Breast epithelium (tissue), 3 donors: ENCODE data around the gene HRNR.

Source experiments
- POLR2AphosphoS5 ChIP-seq, 3 donors: sonication (generic); formaldehyde crosslinking; IDR thresholded peaks; one replicate each; pipeline ENCODE4 v1.6.1; 2017; ENCODE audit warnings: antibody characterized with exemption in 3 of 3
- TF ChIP-seq, protein P1 (sequence below), 3 donors: fragments of 450-650 bp; IDR thresholded peaks; one replicate each; pipeline ENCODE4 v1.5.1; 2016 to 2017; ENCODE audit warnings: antibody characterized with exemption in 3 of 3, mild to moderate bottlenecking in 3 of 3, moderate library complexity in 3 of 3

DNA sequence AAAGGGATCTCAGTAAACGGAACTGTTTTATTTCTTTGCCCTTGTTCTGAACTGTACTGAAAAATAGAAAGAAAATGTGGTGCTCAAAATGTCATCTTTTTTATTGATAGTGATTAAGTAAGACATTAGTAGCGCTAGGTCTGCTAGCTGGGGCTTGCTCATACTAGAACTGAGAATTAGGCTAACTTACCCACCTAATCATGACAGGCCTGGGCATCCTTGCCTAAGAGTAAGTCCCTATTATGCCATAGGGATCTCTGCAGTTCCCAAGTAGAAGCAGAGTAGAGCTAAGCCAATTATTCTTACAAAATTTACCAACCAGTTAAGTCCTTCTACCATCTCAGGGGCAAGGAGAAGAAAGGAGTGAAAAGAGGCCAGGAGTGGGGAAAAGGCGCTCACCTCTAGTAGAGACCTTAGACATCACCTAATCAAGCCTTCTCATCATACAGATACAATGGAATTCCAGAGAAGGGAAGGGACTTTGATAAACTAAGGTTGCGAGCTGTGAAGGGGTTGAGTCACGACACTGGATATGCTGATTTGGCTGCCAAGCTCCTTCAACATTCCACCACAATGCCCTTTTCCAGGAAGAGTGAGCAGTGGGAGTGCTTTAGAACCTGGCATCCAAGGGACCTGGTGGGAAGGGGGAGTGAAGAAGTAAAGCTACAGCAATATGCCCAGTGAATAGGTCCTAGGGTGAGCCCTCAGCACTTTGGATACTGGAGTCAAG is 37.3 kb downstream of the HRNR start:
- TF ChIP-seq, protein P1, sequence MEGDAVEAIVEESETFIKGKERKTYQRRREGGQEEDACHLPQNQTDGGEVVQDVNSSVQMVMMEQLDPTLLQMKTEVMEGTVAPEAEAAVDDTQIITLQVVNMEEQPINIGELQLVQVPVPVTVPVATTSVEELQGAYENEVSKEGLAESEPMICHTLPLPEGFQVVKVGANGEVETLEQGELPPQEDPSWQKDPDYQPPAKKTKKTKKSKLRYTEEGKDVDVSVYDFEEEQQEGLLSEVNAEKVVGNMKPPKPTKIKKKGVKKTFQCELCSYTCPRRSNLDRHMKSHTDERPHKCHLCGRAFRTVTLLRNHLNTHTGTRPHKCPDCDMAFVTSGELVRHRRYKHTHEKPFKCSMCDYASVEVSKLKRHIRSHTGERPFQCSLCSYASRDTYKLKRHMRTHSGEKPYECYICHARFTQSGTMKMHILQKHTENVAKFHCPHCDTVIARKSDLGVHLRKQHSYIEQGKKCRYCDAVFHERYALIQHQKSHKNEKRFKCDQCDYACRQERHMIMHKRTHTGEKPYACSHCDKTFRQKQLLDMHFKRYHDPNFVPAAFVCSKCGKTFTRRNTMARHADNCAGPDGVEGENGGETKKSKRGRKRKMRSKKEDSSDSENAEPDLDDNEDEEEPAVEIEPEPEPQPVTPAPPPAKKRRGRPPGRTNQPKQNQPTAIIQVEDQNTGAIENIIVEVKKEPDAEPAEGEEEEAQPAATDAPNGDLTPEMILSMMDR (IDR thresholded peaks at IDR 0.05) = no peak
- no peak for TF ChIP-seq POLR2AphosphoS5 (IDR thresholded peaks at IDR 0.05)
